H9 (cell line): ENCODE data around the gene FOXF2. TPM values are rescaled to one million over a fixed set of nuclear protein-coding genes. Genes with fewer than 3 reads are reported as not detected.

Experiments used
- DNase-seq: peaks from one replicate; pipeline ENCODE4 v3.0.0-alpha.2; 2017
- H2AFZ ChIP-seq: one replicate; pipeline ENCODE4 v1.6.1; 2013; ENCODE audit warnings: mild to moderate bottlenecking, low read length, control low read depth, moderate library complexity
- H2AK5ac ChIP-seq: 2 replicates; pipeline ENCODE4 v1.6.1; 2013; ENCODE audit warnings: low read length, control low read depth, mixed read lengths; ENCODE audit not compliant: insufficient read length
- H2BK120ac ChIP-seq: one replicate; pipeline ENCODE4 v1.6.1; 2013; ENCODE audit warnings: low read depth, mild to moderate bottlenecking, low read length, control low read depth, inconsistent platforms; ENCODE audit not compliant: poor library complexity, severe bottlenecking
- H2BK12ac ChIP-seq: 2 replicates; pipeline ENCODE4 v1.6.1; 2013; ENCODE audit warnings: low read length, control low read depth, mixed read lengths, low read depth; ENCODE audit not compliant: insufficient read length
- H2BK15ac ChIP-seq: 2 replicates; pipeline ENCODE4 v1.6.1; 2013; ENCODE audit warnings: low read depth, low read length, control low read depth
- H2BK20ac ChIP-seq: one replicate; pipeline ENCODE4 v1.6.1; 2013; ENCODE audit warnings: low read depth, mild to moderate bottlenecking, low read length, control low read depth, inconsistent platforms; ENCODE audit not compliant: poor library complexity, severe bottlenecking
- H2BK5ac ChIP-seq: 2 replicates; pipeline ENCODE4 v1.6.1; 2013; ENCODE audit warnings: low read length, control low read depth, mixed read lengths; ENCODE audit not compliant: insufficient read length
- H3K14ac ChIP-seq: 2 replicates; pipeline ENCODE4 v1.6.1; 2013; ENCODE audit warnings: low read length, control low read depth; ENCODE audit not compliant: insufficient read depth
- H3K18ac ChIP-seq: 2 replicates; pipeline ENCODE4 v1.6.1; 2013; ENCODE audit warnings: low read depth, mild to moderate bottlenecking, mixed read lengths, low read length, control low read depth; ENCODE audit not compliant: insufficient read length
- H3K23ac ChIP-seq: 2 replicates; pipeline ENCODE4 v1.6.1; 2013; ENCODE audit warnings: low read length, control low read depth, mixed read lengths, low read depth; ENCODE audit not compliant: insufficient read length
- H3K23me2 ChIP-seq: 2 replicates; pipeline ENCODE4 v1.6.1; 2013; ENCODE audit warnings: low read depth, mild to moderate bottlenecking, mixed read lengths, low read length, control low read depth; ENCODE audit not compliant: insufficient read length, poor library complexity, severe bottlenecking
- H3K27ac ChIP-seq: 2 replicates; pipeline ENCODE4 v1.5.1; 2013; ENCODE audit warnings: low read length, control low read depth, mixed read lengths, low read depth; ENCODE audit not compliant: insufficient read length
- H3K27me3 ChIP-seq: 2 replicates; pipeline ENCODE4 v1.6.1; 2013; ENCODE audit warnings: low read length, control low read depth, inconsistent platforms; ENCODE audit not compliant: insufficient read depth
- H3K4ac ChIP-seq: 2 replicates; pipeline ENCODE4 v1.6.1; 2013; ENCODE audit warnings: low read depth, mild to moderate bottlenecking, control low read depth, inconsistent platforms, low read length, moderate library complexity
- H3K4me1 ChIP-seq: 2 replicates; pipeline ENCODE4 v1.6.1; 2013; ENCODE audit warnings: low read length, control low read depth, inconsistent platforms; ENCODE audit not compliant: insufficient read depth
- H3K4me2 ChIP-seq: 2 replicates; pipeline ENCODE4 v1.6.1; 2013; ENCODE audit warnings: low read length, control low read depth, mixed read lengths; ENCODE audit not compliant: insufficient read length, insufficient read depth
- H3K56ac ChIP-seq: 2 replicates; pipeline ENCODE4 v1.6.1; 2013; ENCODE audit warnings: low read depth, mild to moderate bottlenecking, mixed read lengths, low read length, control low read depth; ENCODE audit not compliant: insufficient read length
- H3K79me1 ChIP-seq: 2 replicates; pipeline ENCODE4 v1.6.1; 2013; ENCODE audit warnings: low read depth, mild to moderate bottlenecking, moderate library complexity, low read length, control low read depth, inconsistent platforms; ENCODE audit not compliant: insufficient read depth, poor library complexity, severe bottlenecking
- H3K79me2 ChIP-seq: 2 replicates; pipeline ENCODE4 v1.6.1; 2013; ENCODE audit warnings: low read length, control low read depth, inconsistent platforms; ENCODE audit not compliant: insufficient read depth
- H3K9ac ChIP-seq: 2 replicates; pipeline ENCODE4 v1.6.1; 2013; ENCODE audit warnings: low read length, control low read depth, mixed read lengths; ENCODE audit not compliant: insufficient read length; ENCODE audit errors: extremely low read depth
- H3K9me3 ChIP-seq: one replicate; pipeline ENCODE4 v1.6.1; 2013; ENCODE audit warnings: low read depth, low read length, inconsistent platforms; ENCODE audit not compliant: control insufficient read depth
- H3T11ph ChIP-seq: one replicate; pipeline ENCODE4 v1.6.1; 2013; ENCODE audit warnings: mild to moderate bottlenecking, low read length, control low read depth, inconsistent platforms
- H4K20me1 ChIP-seq: one replicate; pipeline ENCODE4 v1.6.1; 2013; ENCODE audit not compliant: control insufficient read depth, insufficient read length, insufficient read depth
- H4K5ac ChIP-seq: 2 replicates; pipeline ENCODE4 v1.6.1; 2013; ENCODE audit warnings: low read depth, mild to moderate bottlenecking, mixed read lengths, low read length, control low read depth; ENCODE audit not compliant: insufficient read length
- H4K8ac ChIP-seq: replicated peaks from 2 replicates; pipeline ENCODE4 v1.6.1; 2013; ENCODE audit warnings: low read length, control low read depth, mixed read lengths, low read depth; ENCODE audit not compliant: insufficient read length
- H4K91ac ChIP-seq: 2 replicates; pipeline ENCODE4 v1.6.1; 2013; ENCODE audit warnings: low read depth, mild to moderate bottlenecking, moderate library complexity, mixed read lengths, low read length, control low read depth; ENCODE audit not compliant: insufficient read length
- H3K27ac Mint-ChIP-seq, 3 experiments: 2 replicates in 2 of 3; 3 replicates in 1 of 3; pipeline ENCODE4 v1.8.0; 2020 to 2021; ENCODE audit warnings: mixed read lengths in 3 of 3, mild to moderate bottlenecking in 1 of 3, moderate library complexity in 1 of 3
- H3K27me3 Mint-ChIP-seq: 2 replicates; pipeline ENCODE4 v1.8.0; 2021; ENCODE audit warnings: low read depth, mild to moderate bottlenecking, moderate library complexity, mixed read lengths
- H3K36me3 Mint-ChIP-seq, 3 experiments: 2 replicates in 2 of 3; 3 replicates in 1 of 3; pipeline ENCODE4 v1.8.0; 2020 to 2021; ENCODE audit warnings: low read depth in 3 of 3, mixed read lengths in 3 of 3; ENCODE audit not compliant: insufficient read depth in 1 of 3
- H3K4me1 Mint-ChIP-seq, 2 experiments: 2 replicates each; pipeline ENCODE4 v1.8.0; 2020; ENCODE audit warnings: mixed read lengths in 2 of 2
- H3K4me3 Mint-ChIP-seq, 2 experiments: 2 replicates in 1 of 2; 3 replicates in 1 of 2; pipeline ENCODE4 v1.8.0; 2020 to 2021; ENCODE audit warnings: mild to moderate bottlenecking in 2 of 2, mixed read lengths in 2 of 2, moderate library complexity in 1 of 2
- H3K9me3 Mint-ChIP-seq, 2 experiments: 2 replicates in 1 of 2; 3 replicates in 1 of 2; pipeline ENCODE4 v1.8.0; 2020; ENCODE audit warnings: mild to moderate bottlenecking in 2 of 2, mixed read lengths in 2 of 2, moderate library complexity in 1 of 2
- CTCF ChIP-seq: fragments of 200-600 bp; sonication (generic); conservative IDR thresholded peaks from 3 replicates; pipeline ENCODE4 v1.8.0; 2021; ENCODE audit warnings: antibody characterized with exemption, mild to moderate bottlenecking
- WGBS: extraction: QIAGEN DNeasy Blood & Tissue Kit; methylation state at CpG from one replicate; pipeline ENCODE4 v1.1.7; 2013; ENCODE audit warnings: missing lambda C conversion rate, low lambda C conversion rate, mixed read lengths; ENCODE audit not compliant: insufficient read length; ENCODE audit errors: extremely low coverage; 5-methylcytosine and 5-hydroxymethylcytosine counted together
- total RNA-seq: library from RNA; stranded (reverse); gene quantifications from 2 replicates; pipeline ENCODE4 v1.2.1, GENCODE V29; 2021

Gene FOXF2
- total RNA-seq, 1 experiment from 2014 or later = not detected

- Histone ChIP-seq H3K9me3 (no peaks in the 10 kb centered on the region), H2BK120ac (no peak overlapping the region)
These were observed 7.8 kb downstream of the FOXF2 start for GRCh38 chr6:1396952-1397868.

More at GRCh38 chr6:1396952-1397868, 7.8 kb downstream of the FOXF2 start:
- Mint-ChIP-seq H3K9me3 (peaks cover 0 to 15% of the 10 kb centered on the region in 2 experiments; a peak in 2 of 5 replicates), H3K27ac (no peak overlapping the region), H3K27me3 (peaks cover 90% of the 10 kb centered on the region), H3K4me3 (no peak overlapping the region), H3K36me3 (no peaks in the 10 kb centered on the region), H3K4me1 (peaks cover 3 to 20% of the 10 kb centered on the region in 2 experiments; a peak in 3 of 4 replicates)
- TF ChIP-seq CTCF = peak; percentile 97
- no peaks in the 10 kb centered on the region for H3K4me1 ChIP-seq
- H3K56ac ChIP-seq = no peak overlapping the region
- no CpG with 5 or more reads among the region's 28 CpGs for WGBS
- no peak overlapping the region for H3K9ac ChIP-seq
- no peaks in the 10 kb centered on the region for H3K23me2 ChIP-seq
- H3T11ph ChIP-seq = no peak overlapping the region
- H3K4ac ChIP-seq = no peak overlapping the region
- no peak overlapping the region for H4K91ac ChIP-seq
- no peak overlapping the region for H2BK12ac ChIP-seq
- H3K79me1 ChIP-seq = no peaks in the 10 kb centered on the region
- H4K8ac ChIP-seq = no peak overlapping the region
- DNase-seq = peak; percentile 72
- H4K5ac ChIP-seq = no peak overlapping the region
- H2BK15ac ChIP-seq = no peak overlapping the region
- no peak overlapping the region for H2BK5ac ChIP-seq
- H3K27ac ChIP-seq = no peak overlapping the region
- no peaks in the 10 kb centered on the region for H4K20me1 ChIP-seq
- no peak overlapping the region for H3K4me2 ChIP-seq
- H2BK20ac ChIP-seq = no peak overlapping the region
- H3K27me3 ChIP-seq = peaks cover 60% of the 10 kb centered on the region
- no peak overlapping the region for H3K18ac ChIP-seq
- H3K79me2 ChIP-seq = no peaks in the 10 kb centered on the region
- no peak overlapping the region for H3K14ac ChIP-seq
- no peak overlapping the region for H3K23ac ChIP-seq
- H2AFZ ChIP-seq = no peak overlapping the region
- H2AK5ac ChIP-seq = no peak overlapping the region
